HUES48 (cell line): ENCODE results near the gene DKC1.
A peak's percentile ranks its signal among the peaks of the same experiment; 100 is the strongest.

Source experiments
- H3K27ac ChIP-seq: one replicate; pipeline ENCODE4 v1.7.0; 2013; ENCODE audit warnings: low read depth, low read length, inconsistent platforms
- H3K27me3 ChIP-seq: 2 replicates; pipeline ENCODE4 v1.6.1; 2013; ENCODE audit warnings: mild to moderate bottlenecking, low read length; ENCODE audit not compliant: control insufficient read depth, insufficient read depth
- H3K36me3 ChIP-seq: 2 replicates; pipeline ENCODE4 v1.6.1; 2013; ENCODE audit warnings: low read length; ENCODE audit not compliant: control insufficient read depth, insufficient read depth
- H3K4me1 ChIP-seq: 2 replicates; pipeline ENCODE4 v1.6.1; 2013; ENCODE audit warnings: mild to moderate bottlenecking, low read length; ENCODE audit not compliant: control insufficient read depth, insufficient read depth
- H3K4me3 ChIP-seq: 2 replicates; pipeline ENCODE4 v1.5.1; 2013; ENCODE audit warnings: mild to moderate bottlenecking, low read depth, low read length
- H3K9ac ChIP-seq: 2 replicates; pipeline ENCODE4 v1.6.1; 2013; ENCODE audit warnings: mild to moderate bottlenecking, low read depth, low read length, moderate library complexity
- H3K9me3 ChIP-seq: 2 replicates; pipeline ENCODE4 v1.6.1; 2013; ENCODE audit warnings: low read length; ENCODE audit not compliant: control insufficient read depth, insufficient read depth

The DKC1 gene

GRCh38 chrX:154795016-154795415, 32.4 kb downstream of the DKC1 start:
- Histone ChIP-seq H3K36me3 (no peaks in the 10 kb centered on the region), H3K9me3 (peaks cover 58% of the 10 kb centered on the region), H3K27me3 (peaks cover 3% of the 10 kb centered on the region; the same call in 1 of the 2 replicates), H3K27ac (no peak overlapping the region), H3K9ac (no peak overlapping the region), H3K4me1 (peaks cover 5% of the 10 kb centered on the region; the same call in 1 of the 2 replicates), H3K4me3 (no peak overlapping the region)

DNA sequence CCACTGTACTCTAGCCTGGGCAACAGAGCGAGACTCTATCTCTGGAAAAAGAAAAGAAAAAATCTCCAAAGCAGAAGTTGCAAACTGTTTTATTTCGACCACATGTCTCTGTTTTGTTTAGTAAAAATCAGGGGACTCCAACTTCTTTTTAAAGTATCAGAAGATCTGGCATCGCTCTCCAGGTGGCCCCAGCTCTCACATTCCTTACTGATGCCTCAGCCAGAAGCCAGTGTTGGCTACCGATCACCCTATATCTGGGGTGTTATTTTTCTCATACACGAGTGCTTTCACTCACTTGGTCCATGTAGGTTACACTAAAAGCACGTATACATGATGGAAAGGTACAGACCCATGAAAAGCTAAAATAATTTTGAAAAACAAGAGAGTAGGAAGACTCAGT, 34.3 kb downstream of the DKC1 start:
- no peak overlapping the region for H3K27ac ChIP-seq
- no peak overlapping the region for H3K9ac ChIP-seq
- no peak overlapping the region; the same call in 1 of the 2 replicates for H3K4me3 ChIP-seq
- H3K36me3 ChIP-seq, result no peaks in the 10 kb centered on the region
- H3K27me3 ChIP-seq, result peaks cover 17% of the 10 kb centered on the region
- peaks cover 56% of the 10 kb centered on the region for H3K9me3 ChIP-seq
- H3K4me1 ChIP-seq, result peaks cover 9% of the 10 kb centered on the region

- Histone ChIP-seq H3K27me3 (peaks cover 35% of the 10 kb centered on the region), H3K9ac (no peak overlapping the region), H3K9me3 (peaks cover 46% of the 10 kb centered on the region), H3K4me1 (peaks cover 9% of the 10 kb centered on the region), H3K36me3 (no peaks in the 10 kb centered on the region), H3K27ac (peak overlapping the region; percentile 21), H3K4me3 (no peak overlapping the region)
Observed at GRCh38 chrX:154799556-154800348, 37.1 kb downstream of the DKC1 start.

DNA sequence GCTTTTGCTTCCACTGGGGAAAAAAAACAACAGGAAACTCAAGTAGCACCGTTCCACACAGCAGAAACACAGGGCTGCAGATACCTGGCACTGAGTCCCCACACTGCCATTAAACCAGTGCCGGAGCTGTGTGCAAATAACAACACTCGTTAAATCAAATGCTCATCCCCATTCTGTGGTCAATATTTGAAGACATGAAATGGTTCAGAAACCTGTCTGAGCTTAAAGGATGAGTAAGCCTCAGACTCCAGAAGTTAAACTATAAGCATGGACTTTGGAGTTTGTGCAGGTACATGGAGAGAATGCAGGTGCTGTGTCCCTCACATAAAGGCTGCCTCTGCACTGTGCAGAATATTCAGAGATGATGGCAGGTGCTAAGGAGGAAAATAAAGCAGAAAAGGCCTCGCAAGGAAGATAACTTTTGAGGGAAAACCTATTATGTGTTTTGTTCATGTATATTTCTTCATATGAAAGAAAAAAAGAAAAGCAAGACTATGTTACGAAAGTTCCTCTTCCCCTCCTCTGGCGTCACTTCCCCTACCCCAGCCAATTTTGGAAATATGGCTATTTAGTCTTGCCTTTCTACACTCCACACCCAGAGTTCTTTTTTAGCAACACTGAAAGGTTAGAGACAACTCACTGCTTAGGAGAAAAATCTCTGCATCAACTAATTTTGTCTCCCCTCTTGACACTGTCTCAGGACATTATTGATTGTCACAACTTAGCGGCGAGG, 38.0 kb downstream of the DKC1 start:
- Histone ChIP-seq H3K36me3 (no peaks in the 10 kb centered on the region), H3K9ac (no peak overlapping the region), H3K4me1 (peaks cover 9% of the 10 kb centered on the region), H3K27ac (peak overlapping the region; percentile 21), H3K27me3 (peaks cover 40% of the 10 kb centered on the region), H3K4me3 (no peak overlapping the region), H3K9me3 (peaks cover 41% of the 10 kb centered on the region)

GRCh38 chrX:154802947-154803346, 40.3 kb downstream of the DKC1 start:
- no peak overlapping the region for H3K9ac ChIP-seq

DNA sequence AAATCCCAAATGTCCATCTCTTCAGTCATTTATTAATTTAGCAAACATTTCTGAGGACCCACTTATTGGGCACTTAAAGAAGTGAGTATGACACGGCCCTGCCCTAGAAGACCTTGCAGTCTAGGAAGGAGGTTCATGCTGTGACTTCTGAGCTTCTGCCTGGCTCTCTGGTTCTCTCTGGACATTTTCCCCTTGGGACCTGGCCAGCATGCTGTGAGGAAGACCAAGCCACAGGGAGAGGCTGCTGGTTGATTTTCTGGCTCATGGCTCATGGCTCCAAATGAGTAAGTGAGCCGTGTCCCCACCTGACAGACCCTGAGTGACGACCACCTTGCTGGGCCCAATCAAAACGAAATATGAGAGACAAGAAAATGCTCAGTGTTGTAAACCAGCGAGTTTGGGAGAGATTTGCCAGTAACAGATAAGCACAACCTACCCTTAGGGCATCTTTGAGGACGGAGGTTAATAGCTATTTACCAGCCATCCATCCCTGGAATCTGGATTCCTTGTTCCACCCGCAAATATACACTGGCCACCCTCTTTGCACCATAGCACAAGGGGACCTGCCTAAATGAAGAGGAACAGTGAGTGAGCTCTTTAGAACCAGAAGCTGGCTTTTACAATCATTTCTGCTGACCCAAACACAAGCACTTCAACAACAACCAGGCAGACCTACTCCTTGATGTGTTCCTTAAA, 41.7 kb downstream of the DKC1 start:
- Histone ChIP-seq H3K4me3 (peak overlapping the region; percentile 71), H3K9me3 (peaks cover 46% of the 10 kb centered on the region), H3K4me1 (peaks cover 6% of the 10 kb centered on the region), H3K27ac (no peak overlapping the region), H3K9ac (no peak overlapping the region), H3K27me3 (peaks cover 43% of the 10 kb centered on the region), H3K36me3 (no peaks in the 10 kb centered on the region)

More at GRCh38 chrX:154802947-154803346, 40.3 kb downstream of the DKC1 start:
- Histone ChIP-seq H3K36me3 (no peaks in the 10 kb centered on the region), H3K9me3 (peaks cover 47% of the 10 kb centered on the region), H3K4me1 (peaks cover 6% of the 10 kb centered on the region), H3K27ac (no peak overlapping the region), H3K4me3 (no peak overlapping the region), H3K27me3 (peaks cover 45% of the 10 kb centered on the region)

- Histone ChIP-seq H3K9ac (peak within 1 kb of the TSS; percentile 28; the same call in 1 of the 2 replicates), H3K4me3 (peak within 1 kb of the TSS; percentile 71), H3K4me1 (peaks cover 3% of the 10 kb centered on the region), H3K27ac (peak within 1 kb of the TSS; percentile 9), H3K36me3 (no peaks in the 10 kb centered on the region), H3K9me3 (peaks cover 45% of the 10 kb centered on the region), H3K27me3 (peaks cover 42% of the 10 kb centered on the region)
Observed at GRCh38 chrX:154804957-154805695, 42.5 kb downstream of the DKC1 start, which contains the start of gene MPP1. Gene MPP1 (minus strand): TSS chrX:154805485. CDS start chrX:154805373, 112 bp downstream.

GRCh38 chrX:154805696-154806091, 43.0 kb downstream of the DKC1 start:
- Histone ChIP-seq H3K27ac (peak overlapping the region; percentile 9), H3K4me1 (no peaks in the 10 kb centered on the region), H3K36me3 (no peaks in the 10 kb centered on the region), H3K4me3 (peak overlapping the region; percentile 71), H3K9ac (peak overlapping the region; percentile 28; the same call in 1 of the 2 replicates), H3K27me3 (peaks cover 37% of the 10 kb centered on the region), H3K9me3 (peaks cover 41% of the 10 kb centered on the region)

- Histone ChIP-seq H3K4me3 (no peak overlapping the region), H3K27ac (no peak overlapping the region), H3K9me3 (peaks cover 36% of the 10 kb centered on the region), H3K9ac (no peak overlapping the region), H3K4me1 (no peaks in the 10 kb centered on the region), H3K36me3 (no peaks in the 10 kb centered on the region), H3K27me3 (peaks cover 29% of the 10 kb centered on the region)
Observed at GRCh38 chrX:154806837-154807501, 44.3 kb downstream of the DKC1 start.
